ENCODE measurements around the gene HBS1L. TPM values are rescaled to one million over a fixed set of nuclear protein-coding genes. Genes with fewer than 3 reads are reported as not detected.

Gene HBS1L
- total RNA-seq, 1 donor from 2014 or later: 77.7 TPM

- Mint-ChIP-seq H3K27ac (ENCODE audit: unreplicated experiment) (no peak overlapping the region), H3K36me3 (ENCODE audit: unreplicated experiment) (peaks cover 37% of the 10 kb centered on the region), H3K27me3 (ENCODE audit: unreplicated experiment) (no peaks in the 10 kb centered on the region), H3K4me3 (ENCODE audit: unreplicated experiment) (no peak overlapping the region), H3K4me1 (ENCODE audit: unreplicated experiment) (peaks cover 2% of the 10 kb centered on the region), H3K9me3 (ENCODE audit: unreplicated experiment) (no peaks in the 10 kb centered on the region)
- no peak for TF ChIP-seq CTCF (IDR thresholded peaks at IDR 0.05)
- no peak for DNase-seq (ENCODE audit: extremely low spot score, unreplicated experiment)
These were observed 17.1 kb downstream of the HBS1L start for GRCh38 chr6:135037541-135037940.

DNA sequence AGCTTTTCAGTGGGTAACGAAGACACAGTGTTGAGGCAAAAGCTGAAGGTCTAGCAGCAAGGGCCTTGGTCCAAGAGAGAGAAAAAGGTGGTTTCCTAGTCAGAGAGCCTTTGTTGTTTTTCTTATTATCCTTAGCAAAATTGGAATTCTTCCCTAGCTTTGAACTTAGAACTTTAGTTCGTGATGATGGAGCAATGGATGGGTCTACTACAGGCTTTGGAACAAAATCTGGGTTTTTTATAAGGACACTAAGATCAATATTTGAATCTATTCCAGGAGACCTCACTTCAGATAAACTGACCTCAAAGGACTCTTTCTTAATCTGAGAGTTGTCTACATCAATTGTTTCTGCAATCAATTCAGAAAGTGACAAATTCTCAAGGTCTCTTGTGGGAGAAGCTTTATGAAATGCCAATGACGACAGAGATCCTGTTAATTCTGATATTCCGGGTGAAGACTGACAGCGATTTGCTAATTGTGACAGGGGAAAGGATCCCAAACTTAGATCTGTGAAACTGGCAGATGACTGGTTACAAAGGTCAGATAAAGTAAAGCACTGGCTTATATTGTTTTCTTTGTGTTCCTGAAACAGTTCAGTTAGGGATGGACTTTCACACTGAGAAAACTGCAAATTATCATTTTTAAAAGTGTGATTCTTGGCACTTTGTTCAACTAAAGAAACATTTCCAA, 17.7 kb downstream of the HBS1L start:
- peaks cover 37% of the 10 kb centered on the region for H3K36me3 Mint-ChIP-seq (ENCODE audit: unreplicated experiment)
- no peak overlapping the region for H3K4me3 Mint-ChIP-seq (ENCODE audit: unreplicated experiment)
- peaks cover 2% of the 10 kb centered on the region for H3K4me1 Mint-ChIP-seq (ENCODE audit: unreplicated experiment)
- no peak for TF ChIP-seq CTCF (IDR thresholded peaks at IDR 0.05)
- DNase-seq (ENCODE audit: extremely low spot score, unreplicated experiment): no peak
- H3K27ac Mint-ChIP-seq (ENCODE audit: unreplicated experiment): no peak overlapping the region
- no peaks in the 10 kb centered on the region for H3K9me3 Mint-ChIP-seq (ENCODE audit: unreplicated experiment)
- no peaks in the 10 kb centered on the region for H3K27me3 Mint-ChIP-seq (ENCODE audit: unreplicated experiment)

DNA sequence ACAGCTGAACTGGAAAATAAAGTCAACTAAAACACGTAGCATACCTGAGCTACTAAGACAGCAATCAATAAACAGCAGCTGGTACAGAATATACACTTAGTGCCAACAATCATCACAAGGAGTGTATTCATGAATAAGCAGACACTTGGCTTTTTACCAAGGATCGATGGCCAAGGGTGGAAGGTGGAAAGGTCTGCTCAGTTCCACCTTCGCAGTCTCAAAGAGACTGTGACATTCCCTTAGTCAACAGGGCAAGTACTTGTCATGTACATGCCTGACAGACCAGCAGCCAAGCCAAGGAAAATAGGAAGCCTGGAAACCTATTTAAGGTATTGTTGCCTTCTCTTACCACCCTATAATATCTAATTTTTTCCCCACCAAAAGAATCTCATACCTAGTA, 21.4 kb downstream of the HBS1L start:
- Mint-ChIP-seq H3K9me3 (ENCODE audit: unreplicated experiment) (no peaks in the 10 kb centered on the region), H3K4me3 (ENCODE audit: unreplicated experiment) (no peak overlapping the region), H3K27me3 (ENCODE audit: unreplicated experiment) (no peaks in the 10 kb centered on the region), H3K36me3 (ENCODE audit: unreplicated experiment) (peaks cover 39% of the 10 kb centered on the region), H3K27ac (ENCODE audit: unreplicated experiment) (no peak overlapping the region), H3K4me1 (ENCODE audit: unreplicated experiment) (peaks cover 2% of the 10 kb centered on the region)
- no peak for DNase-seq (ENCODE audit: extremely low spot score, unreplicated experiment)
- no peak for TF ChIP-seq CTCF (IDR thresholded peaks at IDR 0.05)

- no peaks in the 10 kb centered on the region for H3K27me3 Mint-ChIP-seq (ENCODE audit: unreplicated experiment)
- peaks cover 28% of the 10 kb centered on the region for H3K36me3 Mint-ChIP-seq (ENCODE audit: unreplicated experiment)
- H3K9me3 Mint-ChIP-seq (ENCODE audit: unreplicated experiment): no peaks in the 10 kb centered on the region
- peaks cover 2% of the 10 kb centered on the region for H3K4me1 Mint-ChIP-seq (ENCODE audit: unreplicated experiment)
- H3K27ac Mint-ChIP-seq (ENCODE audit: unreplicated experiment): no peak overlapping the region
- H3K4me3 Mint-ChIP-seq (ENCODE audit: unreplicated experiment): no peak overlapping the region
- TF ChIP-seq CTCF (IDR thresholded peaks at IDR 0.05): no peak
- no peak for DNase-seq (ENCODE audit: extremely low spot score, unreplicated experiment)
These were observed 24.0 kb downstream of the HBS1L start for GRCh38 chr6:135030532-135031178.

GRCh38 chr6:135030056-135030473, 24.6 kb downstream of the HBS1L start:
- Mint-ChIP-seq H3K4me3 (ENCODE audit: unreplicated experiment) (no peak overlapping the region), H3K36me3 (ENCODE audit: unreplicated experiment) (peaks cover 28% of the 10 kb centered on the region), H3K27ac (ENCODE audit: unreplicated experiment) (no peak overlapping the region), H3K4me1 (ENCODE audit: unreplicated experiment) (peaks cover 2% of the 10 kb centered on the region), H3K27me3 (ENCODE audit: unreplicated experiment) (no peaks in the 10 kb centered on the region), H3K9me3 (ENCODE audit: unreplicated experiment) (no peaks in the 10 kb centered on the region)
- no peak for DNase-seq (ENCODE audit: extremely low spot score, unreplicated experiment)
- no peak for TF ChIP-seq CTCF (IDR thresholded peaks at IDR 0.05)

Data from osteocyte (in vitro differentiated cells).